Measurements from ENCODE around the gene NT5DC3. TPM values are rescaled to one million over a fixed set of nuclear protein-coding genes. Genes with fewer than 3 reads are reported as not detected.

The NT5DC3 gene
- total and polyA plus RNA-seq, 2 experiments from 2014 or later, result 0.91 to 1.8 TPM

DNA sequence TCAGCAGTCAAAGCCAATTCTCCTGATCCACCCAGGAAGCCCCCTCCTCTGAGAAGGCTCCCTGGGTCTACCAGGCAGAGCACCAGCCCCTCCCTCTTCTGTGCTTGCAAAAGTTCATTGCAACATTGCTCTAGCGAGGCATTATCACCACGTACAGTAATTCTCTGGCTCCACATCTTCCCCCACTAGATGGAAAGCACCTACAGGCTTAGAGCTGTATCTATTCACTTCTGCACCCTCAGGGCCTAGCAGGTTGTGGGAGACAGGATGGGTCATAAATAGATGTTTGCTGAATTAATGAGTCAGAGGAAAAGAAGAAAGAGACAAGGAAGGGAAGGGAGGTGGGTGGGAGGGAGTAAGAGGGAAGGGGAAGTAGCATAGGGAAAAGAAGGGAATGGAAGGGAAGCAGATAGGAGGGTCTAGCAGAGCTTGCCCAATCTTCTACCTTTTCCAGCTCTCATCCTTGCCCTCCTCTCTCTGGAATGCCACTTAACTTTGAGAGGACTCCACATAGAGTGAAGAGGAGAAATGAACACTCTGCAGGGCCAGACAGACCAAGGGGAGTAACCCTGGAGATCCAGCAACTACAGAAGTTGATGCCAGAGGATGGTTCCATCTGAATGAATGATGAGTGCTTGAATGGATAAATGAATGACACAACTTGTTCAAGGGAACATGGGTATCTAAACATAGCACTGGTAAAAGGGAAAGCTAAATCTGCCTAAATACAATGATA, 42.0 kb upstream of the NT5DC3 start:
- TF ChIP-seq CTCF (IDR thresholded peaks at IDR 0.05; ENCODE audit: low read depth, low read length), result no peak
- H3K36me3 ChIP-seq, result no peaks in the 10 kb centered on the region
- H3K27ac ChIP-seq, result no peak overlapping the region
- H3K4me1 ChIP-seq (ENCODE audit: low read depth), result no peaks in the 10 kb centered on the region
- no peaks in the 10 kb centered on the region for H3K27me3 ChIP-seq
- no peak overlapping the region for H3K4me3 ChIP-seq
- DNase-seq (ENCODE audit: low read depth in 1 of 2, low spot score in 1 of 2), result peak in 1 of 2 donors; percentile 19
- H3K9me3 ChIP-seq (ENCODE audit: low read depth), result no peaks in the 10 kb centered on the region

GRCh38 chr12:103881261-103881660, 40.2 kb upstream of the NT5DC3 start:
- Histone ChIP-seq H3K36me3 (no peaks in the 10 kb centered on the region), H3K4me1 (ENCODE audit: low read depth) (no peaks in the 10 kb centered on the region), H3K27me3 (no peaks in the 10 kb centered on the region), H3K4me3 (no peak overlapping the region), H3K9me3 (ENCODE audit: low read depth) (no peaks in the 10 kb centered on the region), H3K27ac (no peak overlapping the region)
- DNase-seq (ENCODE audit: low read depth in 1 of 2, low spot score in 1 of 2), result no peak
- no peak for TF ChIP-seq CTCF (IDR thresholded peaks at IDR 0.05; ENCODE audit: low read depth, low read length)

GRCh38 chr12:103880299-103881142, 39.5 kb upstream of the NT5DC3 start:
- H3K27me3 ChIP-seq, result no peaks in the 10 kb centered on the region
- H3K4me1 ChIP-seq (ENCODE audit: low read depth), result no peaks in the 10 kb centered on the region
- H3K4me3 ChIP-seq, result no peak overlapping the region
- H3K9me3 ChIP-seq (ENCODE audit: low read depth), result no peaks in the 10 kb centered on the region
- TF ChIP-seq CTCF (IDR thresholded peaks at IDR 0.05; ENCODE audit: low read depth, low read length), result no peak
- H3K36me3 ChIP-seq, result no peaks in the 10 kb centered on the region
- H3K27ac ChIP-seq, result no peak overlapping the region
- DNase-seq (ENCODE audit: low read depth in 1 of 2, low spot score in 1 of 2), result no peak

DNA sequence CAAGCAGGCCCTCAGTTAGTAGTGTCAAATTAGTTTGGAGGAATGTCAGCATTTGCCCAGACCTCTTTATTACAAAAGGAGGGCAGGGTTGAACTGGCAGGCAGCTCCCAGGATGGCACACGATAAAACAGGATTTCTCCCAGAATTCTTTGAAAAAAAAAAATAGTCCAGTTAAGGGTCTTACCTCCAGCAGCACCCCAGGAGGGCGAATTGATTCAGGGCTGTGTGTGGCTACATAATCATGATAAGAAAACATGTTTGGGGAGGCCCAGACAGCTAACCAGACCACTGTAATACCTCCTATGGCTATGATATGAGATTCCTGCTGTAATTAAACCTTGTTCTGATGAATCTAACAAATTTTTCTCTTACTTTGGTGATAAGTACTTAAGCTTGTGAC, 38.8 kb upstream of the NT5DC3 start:
- TF ChIP-seq CTCF (IDR thresholded peaks at IDR 0.05; ENCODE audit: low read depth, low read length), result no peak
- DNase-seq (ENCODE audit: low read depth in 1 of 2, low spot score in 1 of 2), result no peak
- Histone ChIP-seq H3K4me3 (no peak overlapping the region), H3K27me3 (no peaks in the 10 kb centered on the region), H3K9me3 (ENCODE audit: low read depth) (no peaks in the 10 kb centered on the region), H3K27ac (no peak overlapping the region), H3K36me3 (no peaks in the 10 kb centered on the region), H3K4me1 (ENCODE audit: low read depth) (no peaks in the 10 kb centered on the region)

- DNase-seq (ENCODE audit: low read depth in 1 of 2, low spot score in 1 of 2), result no peak
- Histone ChIP-seq H3K9me3 (ENCODE audit: low read depth) (no peaks in the 10 kb centered on the region), H3K27me3 (no peaks in the 10 kb centered on the region), H3K4me1 (ENCODE audit: low read depth) (no peaks in the 10 kb centered on the region), H3K27ac (no peak overlapping the region), H3K4me3 (no peak overlapping the region), H3K36me3 (no peaks in the 10 kb centered on the region)
- no peak for TF ChIP-seq CTCF (IDR thresholded peaks at IDR 0.05; ENCODE audit: low read depth, low read length)
Observed at GRCh38 chr12:103879048-103879692, 38.1 kb upstream of the NT5DC3 start.

All from cardiac muscle cell (in vitro differentiated cells and primary cell).